Measurements from ENCODE around the gene RASIP1. TPM values are rescaled to one million over a fixed set of nuclear protein-coding genes. Genes with fewer than 3 reads are reported as not detected.

The RASIP1 gene
- polyA plus RNA-seq, 6 donors from 2014 or later, result 0.48 TPM; not detected in 5

Other genes starting within 250 kb of the RASIP1 start
- gene LMTK3, start 228.8 kb downstream of the RASIP1 start, polyA plus RNA-seq (ENCODE audit: low read depth in 6 of 6), result not detected
- not detected for gene SULT2B1, start 188.4 kb downstream of the RASIP1 start, polyA plus RNA-seq (ENCODE audit: low read depth in 6 of 6)
- not detected for gene SPACA4, start 133.9 kb downstream of the RASIP1 start, polyA plus RNA-seq (ENCODE audit: low read depth in 6 of 6)
- under 1 TPM in 1 of 6 donors, not detected in 5; 0.18 TPM for gene FAM83E, start 125.5 kb downstream of the RASIP1 start, polyA plus RNA-seq (ENCODE audit: low read depth in 6 of 6)
- 1,000 to 10,000 TPM; 1,850 to 2,706 (median 2,170) TPM for gene RPL18, start 121.4 kb downstream of the RASIP1 start, polyA plus RNA-seq (ENCODE audit: low read depth in 6 of 6)
- 10 to 100 TPM in 4 of 6 donors, 1 to 10 TPM in 2; 5.6 to 16.5 (median 10.8) TPM for gene SPHK2, start 121.1 kb downstream of the RASIP1 start, polyA plus RNA-seq (ENCODE audit: low read depth in 6 of 6)
- gene DBP, start 103.2 kb downstream of the RASIP1 start, polyA plus RNA-seq (ENCODE audit: low read depth in 6 of 6), result 10 to 100 TPM; 27.6 to 73.8 (median 46.4) TPM
- 10 to 100 TPM in 3 of 6 donors, 1 to 10 TPM in 3; 2.8 to 15.2 (median 10.6) TPM for gene CA11, start 94.4 kb downstream of the RASIP1 start, polyA plus RNA-seq (ENCODE audit: low read depth in 6 of 6)
- not detected for gene NTN5, start 67.6 kb downstream of the RASIP1 start, polyA plus RNA-seq (ENCODE audit: low read depth in 6 of 6)
- under 1 TPM in 3 of 6 donors, not detected in 3; 0.11 to 0.26 (median 0.17) TPM for gene FUT2, start 44.6 kb downstream of the RASIP1 start, polyA plus RNA-seq (ENCODE audit: low read depth in 6 of 6)
- under 1 TPM in 5 of 6 donors, not detected in 1; 0.21 to 0.70 (median 0.31) TPM for gene MAMSTR, start 20.9 kb downstream of the RASIP1 start, polyA plus RNA-seq (ENCODE audit: low read depth in 6 of 6)
- gene IZUMO1, start 6.3 kb upstream of the RASIP1 start, polyA plus RNA-seq (ENCODE audit: low read depth in 6 of 6), result not detected
- not detected for gene FUT1, start 12.0 kb upstream of the RASIP1 start, polyA plus RNA-seq (ENCODE audit: low read depth in 6 of 6)
- gene FGF21, start 14.9 kb upstream of the RASIP1 start, polyA plus RNA-seq (ENCODE audit: low read depth in 6 of 6), result not detected
- gene BCAT2, start 70.4 kb upstream of the RASIP1 start, polyA plus RNA-seq (ENCODE audit: low read depth in 6 of 6), result 10 to 100 TPM; 16.3 to 29.5 (median 22.2) TPM
- 1 to 10 TPM in 4 of 6 donors, under 1 TPM in 1, not detected in 1; 1.00 to 3.3 (median 1.4) TPM for gene HSD17B14, start 95.9 kb upstream of the RASIP1 start, polyA plus RNA-seq (ENCODE audit: low read depth in 6 of 6)
- 10 to 100 TPM in 1 of 6 donors, 1 to 10 TPM in 5; 4.4 to 15.3 (median 8.7) TPM for gene PLEKHA4, start 128.0 kb upstream of the RASIP1 start, polyA plus RNA-seq (ENCODE audit: low read depth in 6 of 6)
- gene PPP1R15A, start 131.8 kb upstream of the RASIP1 start, polyA plus RNA-seq (ENCODE audit: low read depth in 6 of 6), result 100 to 1,000 TPM in 5 of 6 donors, 10 to 100 TPM in 1; 98.9 to 436 (median 172) TPM
- not detected for gene TULP2, start 158.1 kb upstream of the RASIP1 start, polyA plus RNA-seq (ENCODE audit: low read depth in 6 of 6)
- 10 to 100 TPM; 48.8 to 90.6 (median 54.6) TPM for gene NUCB1, start 159.7 kb upstream of the RASIP1 start, polyA plus RNA-seq (ENCODE audit: low read depth in 6 of 6)
- under 1 TPM in 1 of 6 donors, not detected in 5; 0.32 TPM for gene DHDH, start 193.1 kb upstream of the RASIP1 start, polyA plus RNA-seq (ENCODE audit: low read depth in 6 of 6)
- gene BAX, start 214.3 kb upstream of the RASIP1 start, polyA plus RNA-seq (ENCODE audit: low read depth in 6 of 6), result 10 to 100 TPM; 56.0 to 88.2 (median 68.3) TPM
- gene FTL, start 224.7 kb upstream of the RASIP1 start, polyA plus RNA-seq (ENCODE audit: low read depth in 6 of 6), result 1,000 to 10,000 TPM; 5,752 to 7,301 (median 6,284) TPM